ENCODE data around the gene OR6Q1.

- TF ChIP-seq EP300 (IDR thresholded peaks at IDR 0.05; ENCODE audit: low read length) (no peak), RFX5 (IDR thresholded peaks at IDR 0.05; ENCODE audit: low read depth, low read length) (no peak), POLR2A (conservative IDR thresholded peaks at IDR 0.05) (no peak), SRSF7 (optimal IDR thresholded peaks at IDR 0.05; ENCODE audit: low read depth, low read length) (no peak), POLR2H (tag; IDR thresholded peaks at IDR 0.05; ENCODE audit: low read depth) (no peak), CTCF (IDR thresholded peaks at IDR 0.05 in 2 of 3, conservative IDR thresholded peaks at IDR 0.05 in 1 of 3; ENCODE audit: insufficient read depth in 2 of 3, low read depth in 1 of 3, low read length in 3 of 3) (no peak), NR2C2 (CRISPR knock-in tag; IDR thresholded peaks at IDR 0.05) (no peak), NR2C2 (tag; IDR thresholded peaks at IDR 0.05) (no peak), RAD21 (CRISPR knock-in tag; conservative IDR thresholded peaks at IDR 0.05 in 1 of 2, IDR thresholded peaks at IDR 0.05 in 1 of 2) (no peak), RFX1 (IDR thresholded peaks at IDR 0.05) (no peak), ZHX1 (conservative IDR thresholded peaks at IDR 0.05; ENCODE audit: low read length) (no peak), REST (IDR thresholded peaks at IDR 0.05; ENCODE audit: borderline replicate concordance) (no peak), REST (CRISPR knock-in tag; IDR thresholded peaks at IDR 0.05; ENCODE audit: low read depth) (no peak), ZZZ3 (IDR thresholded peaks at IDR 0.05) (no peak), ZFX (CRISPR knock-in tag; IDR thresholded peaks at IDR 0.05) (no peak)
Observed at GRCh38 chr11:58003591-58003990, 27.2 kb upstream of the OR6Q1 start.

All from K562 (cell line).